Tibial artery (tissue), 4 donors: ENCODE data around the gene CCNQ.

Source experiments
- DNase-seq, 2 donors: peaks; one replicate each; pipeline ENCODE4 v3.0.0-alpha.2; 2019
- H3K27ac ChIP-seq, 2 donors: fragments of 200-600 bp; sonication (generic) in 1 of 2; 1 replicate in 1 of 2; 2 replicates in 1 of 2; pipeline ENCODE4 v1.5.1; 2018 to 2019; ENCODE audit warnings: mild to moderate bottlenecking in 1 of 2
- H3K27me3 ChIP-seq, 2 donors: fragments of 200-600 bp; sonication (generic) in 1 of 2; one replicate each; pipeline versions ENCODE4 v1.5.1 to v1.6.0; 2016 to 2019
- H3K36me3 ChIP-seq, 3 donors: fragments of 200-600 bp; sonication (generic) in 2 of 3; one replicate each; pipeline ENCODE4 v1.5.1; 2016 to 2019; ENCODE audit warnings: mild to moderate bottlenecking in 2 of 3
- H3K4me1 ChIP-seq, 4 donors: fragments of 200-600 bp; sonication (generic) in 2 of 4; 1 replicate in 3 of 4; 2 replicates in 1 of 4; pipeline ENCODE4 v1.5.1; 2016 to 2019
- H3K4me3 ChIP-seq, 2 donors: fragments of 200-600 bp; sonication (generic) in 1 of 2; 1 replicate in 1 of 2; 2 replicates in 1 of 2; pipeline ENCODE4 v1.5.1; 2018 to 2019; ENCODE audit warnings: mild to moderate bottlenecking in 2 of 2
- H3K9me3 ChIP-seq, 3 donors: fragments of 200-600 bp; sonication (generic) in 1 of 3; one replicate each; pipeline ENCODE4 v1.5.1; 2016 to 2019
- intact Hi-C: fragments of 100-400 bp; cut with DNase I; formaldehyde crosslinking; loops from one replicate; pipeline ENCODE4 v1.15.0; 2023; ENCODE audit warnings: low total_unique reads
- TF ChIP-seq, protein P1 (sequence below), 2 experiments: fragments of 200-600 bp in 1 of 2; fragments of 450-650 bp in 1 of 2; IDR thresholded peaks; one replicate each; pipeline ENCODE4 v1.5.1; 2017 to 2019; ENCODE audit warnings: antibody characterized with exemption in 2 of 2, mild to moderate bottlenecking in 1 of 2, moderate library complexity in 1 of 2

The CCNQ gene

DNA sequence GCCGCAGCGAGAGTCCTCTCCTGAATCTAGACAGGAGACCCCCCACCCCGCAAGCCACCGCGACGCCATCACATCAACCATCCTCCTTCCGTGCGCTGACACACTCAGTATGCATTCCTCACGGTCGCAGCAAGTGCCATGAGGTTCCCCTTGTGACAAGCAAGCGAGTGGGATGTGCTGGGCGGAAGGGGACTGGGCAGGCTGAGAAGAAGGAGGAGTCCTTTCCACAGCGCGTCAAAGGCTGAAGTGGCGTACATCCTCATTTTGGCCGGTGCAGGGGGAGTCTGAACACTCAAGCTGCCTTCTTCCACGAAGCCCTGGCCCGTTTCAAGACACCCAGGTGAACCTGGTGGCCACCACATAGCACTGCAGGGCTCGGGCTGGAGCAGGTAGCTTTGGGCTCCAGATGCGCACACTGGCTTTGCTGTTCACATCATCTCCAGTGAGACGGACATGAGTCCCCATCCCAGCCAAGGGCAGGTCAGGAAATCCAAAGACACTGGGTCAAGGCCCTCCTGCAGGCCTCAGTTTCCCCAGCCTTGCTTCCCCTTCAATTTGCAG lies 30.4 kb downstream of the CCNQ start:
- DNase-seq: no peak
- no peaks in the 10 kb centered on the region for H3K27me3 ChIP-seq
- no peaks in the 10 kb centered on the region for H3K4me1 ChIP-seq
- no peak overlapping the region for H3K27ac ChIP-seq
- H3K9me3 ChIP-seq: no peaks in the 10 kb centered on the region
- no peaks in the 10 kb centered on the region for H3K36me3 ChIP-seq
- TF ChIP-seq, protein P1, sequence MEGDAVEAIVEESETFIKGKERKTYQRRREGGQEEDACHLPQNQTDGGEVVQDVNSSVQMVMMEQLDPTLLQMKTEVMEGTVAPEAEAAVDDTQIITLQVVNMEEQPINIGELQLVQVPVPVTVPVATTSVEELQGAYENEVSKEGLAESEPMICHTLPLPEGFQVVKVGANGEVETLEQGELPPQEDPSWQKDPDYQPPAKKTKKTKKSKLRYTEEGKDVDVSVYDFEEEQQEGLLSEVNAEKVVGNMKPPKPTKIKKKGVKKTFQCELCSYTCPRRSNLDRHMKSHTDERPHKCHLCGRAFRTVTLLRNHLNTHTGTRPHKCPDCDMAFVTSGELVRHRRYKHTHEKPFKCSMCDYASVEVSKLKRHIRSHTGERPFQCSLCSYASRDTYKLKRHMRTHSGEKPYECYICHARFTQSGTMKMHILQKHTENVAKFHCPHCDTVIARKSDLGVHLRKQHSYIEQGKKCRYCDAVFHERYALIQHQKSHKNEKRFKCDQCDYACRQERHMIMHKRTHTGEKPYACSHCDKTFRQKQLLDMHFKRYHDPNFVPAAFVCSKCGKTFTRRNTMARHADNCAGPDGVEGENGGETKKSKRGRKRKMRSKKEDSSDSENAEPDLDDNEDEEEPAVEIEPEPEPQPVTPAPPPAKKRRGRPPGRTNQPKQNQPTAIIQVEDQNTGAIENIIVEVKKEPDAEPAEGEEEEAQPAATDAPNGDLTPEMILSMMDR (IDR thresholded peaks at IDR 0.05): no peak
- intact Hi-C loops: no loop called here
- no peak overlapping the region for H3K4me3 ChIP-seq

DNA sequence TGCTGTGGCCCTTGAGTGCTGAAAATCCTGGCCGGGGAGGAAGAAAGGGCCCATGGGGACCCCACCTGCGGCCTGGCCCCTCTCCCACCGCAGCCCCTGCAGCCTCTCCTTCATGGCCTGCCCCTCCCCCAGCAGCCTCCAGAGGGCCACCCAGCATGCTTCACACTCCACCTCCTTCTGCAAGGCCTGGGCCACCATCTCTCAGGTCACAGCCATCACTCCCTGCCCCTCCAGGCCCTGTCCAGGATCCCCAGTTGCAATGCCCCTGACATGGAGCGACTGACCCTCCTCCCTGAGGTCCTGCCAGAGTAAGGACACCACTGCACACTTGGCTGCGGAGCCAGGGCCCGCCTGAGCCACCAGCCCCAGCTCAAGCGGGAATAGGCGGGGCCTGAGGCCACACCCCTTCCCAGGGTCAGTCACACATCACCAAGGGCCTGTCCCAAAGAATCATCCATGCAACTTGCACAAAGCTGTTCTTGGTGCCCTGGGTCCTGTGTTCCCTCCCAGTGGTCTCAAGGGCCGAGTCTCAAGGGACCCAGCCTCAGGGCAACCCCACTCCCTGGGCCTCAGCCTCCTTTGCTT lies 32.9 kb downstream of the CCNQ start:
- DNase-seq: no peak
- no peak overlapping the region for H3K27ac ChIP-seq
- H3K9me3 ChIP-seq: no peaks in the 10 kb centered on the region
- intact Hi-C loops: no loop called here
- H3K27me3 ChIP-seq: no peaks in the 10 kb centered on the region
- TF ChIP-seq, protein P1 (IDR thresholded peaks at IDR 0.05): no peak
- H3K36me3 ChIP-seq: no peaks in the 10 kb centered on the region
- no peaks in the 10 kb centered on the region for H3K4me1 ChIP-seq
- H3K4me3 ChIP-seq: no peak overlapping the region

DNA sequence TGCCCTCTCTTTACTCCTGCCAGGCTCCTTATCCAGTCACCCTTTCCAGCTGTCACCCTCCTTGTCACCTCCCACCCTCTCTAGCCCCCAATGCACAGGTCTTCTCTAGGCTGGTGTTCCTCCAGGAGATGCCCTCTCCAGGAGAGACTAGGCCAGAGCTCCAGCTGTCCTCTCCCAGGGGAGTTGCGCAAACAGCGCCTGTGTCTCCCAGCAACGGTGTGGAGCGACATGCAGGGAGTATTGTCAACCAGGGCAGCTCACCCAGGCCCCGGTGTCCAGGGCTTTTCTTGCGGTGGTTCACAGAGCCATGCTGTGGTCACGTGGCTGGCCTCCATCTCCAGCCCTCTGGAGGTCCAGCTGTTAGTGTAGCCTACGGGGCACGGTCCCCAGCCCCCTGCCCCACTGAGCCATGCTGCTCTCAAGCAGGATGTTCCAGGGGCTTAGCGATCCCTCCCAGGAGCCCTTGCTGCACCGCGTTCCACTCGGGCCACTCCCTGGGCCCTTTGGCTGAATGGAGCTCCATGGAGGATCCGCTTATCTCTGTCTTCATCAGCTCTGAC lies 34.8 kb downstream of the CCNQ start:
- Histone ChIP-seq H3K4me1 (no peaks in the 10 kb centered on the region), H3K27ac (no peak overlapping the region), H3K4me3 (no peak overlapping the region), H3K9me3 (no peaks in the 10 kb centered on the region), H3K27me3 (no peaks in the 10 kb centered on the region), H3K36me3 (no peaks in the 10 kb centered on the region)
- no peak for DNase-seq
- TF ChIP-seq, protein P1 (IDR thresholded peaks at IDR 0.05): no peak
- intact Hi-C loops: no loop called here

DNA sequence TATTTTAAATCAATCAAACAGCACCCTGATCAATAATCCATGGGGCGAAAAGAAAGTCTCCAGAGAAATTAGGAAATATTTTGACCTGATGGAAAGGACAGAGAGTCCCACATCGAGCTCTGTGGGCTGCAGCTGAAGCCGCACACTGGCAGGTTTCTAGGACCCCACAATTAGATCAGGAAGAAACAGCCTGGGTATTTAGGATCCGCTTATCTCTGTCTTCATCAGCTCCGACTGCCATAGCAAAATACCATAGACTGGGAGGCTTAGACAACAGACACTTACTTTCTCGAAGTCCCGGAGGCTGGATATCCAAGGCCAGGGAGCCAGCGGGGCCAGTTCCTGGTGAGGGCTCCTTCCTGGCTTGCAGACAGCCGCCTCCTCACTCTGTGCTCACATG lies 36.4 kb downstream of the CCNQ start:
- intact Hi-C loops: no loop called here

DNA sequence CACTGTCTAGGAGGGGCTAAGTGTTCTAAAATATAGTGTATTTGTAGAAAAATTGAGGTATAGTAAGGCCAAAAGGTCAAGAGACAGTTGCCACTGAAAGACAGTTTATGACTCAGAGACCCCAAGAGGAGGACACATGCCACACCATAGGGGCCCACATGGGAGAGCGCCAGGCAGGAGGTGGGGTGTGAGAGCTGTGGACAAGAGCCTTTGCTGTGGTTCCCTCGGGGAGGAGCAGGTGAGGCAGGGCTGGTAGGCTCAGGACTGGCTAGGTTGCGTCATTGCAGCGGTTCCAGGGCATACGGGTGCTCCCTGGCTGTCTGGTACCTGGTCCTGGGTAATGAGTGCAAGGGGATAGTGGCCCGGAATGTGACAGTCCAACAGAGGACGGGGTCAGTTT lies 37.6 kb downstream of the CCNQ start:
- Histone ChIP-seq H3K4me1 (no peaks in the 10 kb centered on the region), H3K4me3 (no peak overlapping the region), H3K27me3 (no peaks in the 10 kb centered on the region), H3K27ac (no peak overlapping the region), H3K36me3 (no peaks in the 10 kb centered on the region), H3K9me3 (no peaks in the 10 kb centered on the region)
- intact Hi-C loops: no loop called here
- DNase-seq: no peak
- TF ChIP-seq, protein P1 (IDR thresholded peaks at IDR 0.05): no peak

More for the DNA sequence above, 36.4 kb downstream of the CCNQ start:
- no peaks in the 10 kb centered on the region for H3K9me3 ChIP-seq
- TF ChIP-seq, protein P1 (IDR thresholded peaks at IDR 0.05): no peak
- DNase-seq: no peak
- no peaks in the 10 kb centered on the region for H3K36me3 ChIP-seq
- no peaks in the 10 kb centered on the region for H3K27me3 ChIP-seq
- H3K4me1 ChIP-seq: no peaks in the 10 kb centered on the region
- no peak overlapping the region for H3K4me3 ChIP-seq
- H3K27ac ChIP-seq: no peak overlapping the region
